Choroid plexus epithelial cell (primary cell): ENCODE measurements around the gene SAP30BP.
A peak's percentile ranks its signal among the peaks of the same experiment; 100 is the strongest.

ENCODE experiments used
- DNase-seq: peaks from one replicate; pipeline ENCODE4 v3.0.0-alpha.2; 2010; ENCODE audit warnings: low read depth
- H3K4me3 ChIP-seq: 2 replicates; pipeline ENCODE4 v1.5.1; 2011; ENCODE audit warnings: low read depth, mild to moderate bottlenecking, control low read depth, low read length, moderate library complexity
- TF ChIP-seq, protein P1 (sequence below): conservative IDR thresholded peaks from 2 replicates; pipeline ENCODE4 v1.5.1; 2011; ENCODE audit warnings: low read depth, mild to moderate bottlenecking, control low read depth, inconsistent platforms, low read length, moderate library complexity

SAP30BP gene

DNA sequence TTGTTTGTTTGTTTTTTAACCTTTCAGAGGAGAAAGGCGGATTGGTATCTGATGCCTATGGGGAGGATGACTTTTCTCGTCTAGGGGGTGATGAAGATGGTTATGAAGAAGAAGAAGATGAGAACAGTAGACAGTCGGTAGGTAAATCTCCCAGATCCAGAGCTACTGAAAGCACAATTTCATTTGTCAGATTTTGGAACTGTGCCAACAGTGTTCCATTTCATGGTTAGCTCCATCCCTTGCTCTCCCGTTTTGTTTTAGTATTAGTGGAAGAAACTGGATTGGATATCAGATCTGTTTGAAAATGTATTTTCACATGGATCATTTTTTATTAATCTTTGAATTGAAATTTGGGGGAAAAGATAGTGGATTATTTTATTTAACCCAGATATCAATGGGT, 1.4 kb downstream of the SAP30BP start:
- TF ChIP-seq, protein P1, sequence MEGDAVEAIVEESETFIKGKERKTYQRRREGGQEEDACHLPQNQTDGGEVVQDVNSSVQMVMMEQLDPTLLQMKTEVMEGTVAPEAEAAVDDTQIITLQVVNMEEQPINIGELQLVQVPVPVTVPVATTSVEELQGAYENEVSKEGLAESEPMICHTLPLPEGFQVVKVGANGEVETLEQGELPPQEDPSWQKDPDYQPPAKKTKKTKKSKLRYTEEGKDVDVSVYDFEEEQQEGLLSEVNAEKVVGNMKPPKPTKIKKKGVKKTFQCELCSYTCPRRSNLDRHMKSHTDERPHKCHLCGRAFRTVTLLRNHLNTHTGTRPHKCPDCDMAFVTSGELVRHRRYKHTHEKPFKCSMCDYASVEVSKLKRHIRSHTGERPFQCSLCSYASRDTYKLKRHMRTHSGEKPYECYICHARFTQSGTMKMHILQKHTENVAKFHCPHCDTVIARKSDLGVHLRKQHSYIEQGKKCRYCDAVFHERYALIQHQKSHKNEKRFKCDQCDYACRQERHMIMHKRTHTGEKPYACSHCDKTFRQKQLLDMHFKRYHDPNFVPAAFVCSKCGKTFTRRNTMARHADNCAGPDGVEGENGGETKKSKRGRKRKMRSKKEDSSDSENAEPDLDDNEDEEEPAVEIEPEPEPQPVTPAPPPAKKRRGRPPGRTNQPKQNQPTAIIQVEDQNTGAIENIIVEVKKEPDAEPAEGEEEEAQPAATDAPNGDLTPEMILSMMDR: no peak
- H3K4me3 ChIP-seq: no peak overlapping the region
- DNase-seq: no peak

GRCh38 chr17:75670868-75671267, 3.7 kb downstream of the SAP30BP start:
- no peak overlapping the region for H3K4me3 ChIP-seq
- TF ChIP-seq, protein P1: no peak
- no peak for DNase-seq

- no peak for DNase-seq
- TF ChIP-seq, protein P1: no peak
Measured at GRCh38 chr17:75672011-75672410, 4.9 kb downstream of the SAP30BP start.

DNA sequence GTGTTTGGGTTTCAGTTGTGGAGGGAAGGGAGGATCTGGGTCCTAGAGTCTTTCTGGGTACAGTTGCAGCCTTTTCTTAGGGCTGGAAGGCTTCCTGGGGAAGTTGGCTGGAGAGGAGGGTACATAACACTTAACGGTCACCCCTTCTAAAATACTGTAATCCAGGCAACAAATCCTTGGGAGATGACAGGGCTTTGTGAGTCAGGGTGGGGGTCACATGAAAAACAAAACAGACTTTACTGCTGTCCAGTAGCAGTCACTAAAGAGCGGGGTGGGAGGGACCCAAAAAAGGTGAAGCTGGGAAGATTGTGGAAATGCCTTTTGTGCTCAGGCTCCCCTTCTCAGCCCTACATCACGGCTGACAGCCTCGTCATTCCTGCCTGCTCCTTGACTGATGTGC, 6.3 kb downstream of the SAP30BP start:
- no peak overlapping the region for H3K4me3 ChIP-seq
- no peak for DNase-seq
- TF ChIP-seq, protein P1: no peak

More at GRCh38 chr17:75672011-75672410, 4.9 kb downstream of the SAP30BP start:
- H3K4me3 ChIP-seq: no peak overlapping the region

GRCh38 chr17:75676461-75676860, 9.3 kb downstream of the SAP30BP start:
- no peak for DNase-seq
- no peak overlapping the region for H3K4me3 ChIP-seq
- TF ChIP-seq, protein P1: no peak

- H3K4me3 ChIP-seq: no peak overlapping the region
- DNase-seq: peak; percentile 67
- TF ChIP-seq, protein P1: peak; percentile 42
Measured at GRCh38 chr17:75679706-75680211, 12.6 kb downstream of the SAP30BP start.

- H3K4me3 ChIP-seq: no peak overlapping the region
- TF ChIP-seq, protein P1: no peak
- no peak for DNase-seq
Measured at GRCh38 chr17:75680431-75680830, 13.3 kb downstream of the SAP30BP start.
